Body of pancreas (tissue), 4 donors: Measurements from ENCODE around the gene FLYWCH1.

Source experiments
- POLR2A ChIP-seq, 3 donors: fragments of 450-650 bp; IDR thresholded peaks; one replicate each; pipeline ENCODE4 v1.6.1; 2016; ENCODE audit warnings: antibody characterized with exemption in 3 of 3, mild to moderate bottlenecking in 2 of 3
- TF ChIP-seq, protein P1 (sequence below), 7 experiments: fragments of 450-650 bp in 4 of 7; fragments of 200-600 bp in 3 of 7; sonication (generic) in 3 of 7; IDR thresholded peaks; one replicate each; pipeline ENCODE4 v1.5.1; 2016 to 2019; ENCODE audit warnings: antibody characterized with exemption in 7 of 7

DNA sequence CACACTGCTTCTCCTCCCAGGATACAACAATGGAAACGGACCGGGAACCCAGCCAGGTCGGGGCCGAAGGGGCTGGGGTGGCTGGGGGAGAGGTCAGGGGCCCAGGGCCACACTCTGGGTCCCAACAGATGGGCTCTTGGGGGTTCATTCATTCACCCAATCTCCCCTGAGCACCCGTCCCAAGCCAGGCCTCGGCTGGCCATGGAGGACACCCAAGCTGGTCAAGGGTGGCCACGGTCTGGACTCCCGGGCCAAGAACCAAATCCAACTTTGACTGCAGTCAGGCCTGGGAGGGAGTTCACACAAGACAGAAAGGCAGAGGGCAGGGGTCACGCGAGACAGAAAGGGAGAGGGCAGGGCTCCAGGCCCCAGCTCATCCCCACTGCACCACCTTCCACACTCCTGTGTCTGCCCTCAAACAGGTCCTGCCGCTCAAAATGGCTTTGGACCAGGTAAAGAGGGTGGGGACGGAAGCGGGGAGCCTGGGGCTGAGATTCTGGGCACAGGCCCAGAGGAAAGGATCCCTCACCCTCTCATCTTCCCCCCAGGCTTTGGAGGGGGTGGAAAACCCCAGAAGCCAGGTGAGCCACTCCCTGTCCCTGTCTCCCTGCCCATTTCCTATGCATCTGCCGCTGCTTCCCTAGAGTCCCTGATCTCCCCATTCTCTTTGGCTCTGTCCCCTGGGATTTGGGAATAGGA, 80.8 kb downstream of the FLYWCH1 start:
- no peak for TF ChIP-seq POLR2A (IDR thresholded peaks at IDR 0.05)
- TF ChIP-seq, protein P1, sequence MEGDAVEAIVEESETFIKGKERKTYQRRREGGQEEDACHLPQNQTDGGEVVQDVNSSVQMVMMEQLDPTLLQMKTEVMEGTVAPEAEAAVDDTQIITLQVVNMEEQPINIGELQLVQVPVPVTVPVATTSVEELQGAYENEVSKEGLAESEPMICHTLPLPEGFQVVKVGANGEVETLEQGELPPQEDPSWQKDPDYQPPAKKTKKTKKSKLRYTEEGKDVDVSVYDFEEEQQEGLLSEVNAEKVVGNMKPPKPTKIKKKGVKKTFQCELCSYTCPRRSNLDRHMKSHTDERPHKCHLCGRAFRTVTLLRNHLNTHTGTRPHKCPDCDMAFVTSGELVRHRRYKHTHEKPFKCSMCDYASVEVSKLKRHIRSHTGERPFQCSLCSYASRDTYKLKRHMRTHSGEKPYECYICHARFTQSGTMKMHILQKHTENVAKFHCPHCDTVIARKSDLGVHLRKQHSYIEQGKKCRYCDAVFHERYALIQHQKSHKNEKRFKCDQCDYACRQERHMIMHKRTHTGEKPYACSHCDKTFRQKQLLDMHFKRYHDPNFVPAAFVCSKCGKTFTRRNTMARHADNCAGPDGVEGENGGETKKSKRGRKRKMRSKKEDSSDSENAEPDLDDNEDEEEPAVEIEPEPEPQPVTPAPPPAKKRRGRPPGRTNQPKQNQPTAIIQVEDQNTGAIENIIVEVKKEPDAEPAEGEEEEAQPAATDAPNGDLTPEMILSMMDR (IDR thresholded peaks at IDR 0.05): no peak
